H9 (cell line): ENCODE results near the gene RDH13. TPM values are rescaled to one million over a fixed set of nuclear protein-coding genes. Genes with fewer than 3 reads are reported as not detected.

Source experiments
- DNase-seq: peaks from one replicate; pipeline ENCODE4 v3.0.0-alpha.2; 2017
- H2AFZ ChIP-seq: one replicate; pipeline ENCODE4 v1.6.1; 2013; ENCODE audit warnings: mild to moderate bottlenecking, low read length, control low read depth, moderate library complexity
- H2AK5ac ChIP-seq: 2 replicates; pipeline ENCODE4 v1.6.1; 2013; ENCODE audit warnings: low read length, control low read depth, mixed read lengths; ENCODE audit not compliant: insufficient read length
- H2BK120ac ChIP-seq: one replicate; pipeline ENCODE4 v1.6.1; 2013; ENCODE audit warnings: low read depth, mild to moderate bottlenecking, low read length, control low read depth, inconsistent platforms; ENCODE audit not compliant: poor library complexity, severe bottlenecking
- H2BK12ac ChIP-seq: 2 replicates; pipeline ENCODE4 v1.6.1; 2013; ENCODE audit warnings: low read length, control low read depth, mixed read lengths, low read depth; ENCODE audit not compliant: insufficient read length
- H2BK15ac ChIP-seq: 2 replicates; pipeline ENCODE4 v1.6.1; 2013; ENCODE audit warnings: low read depth, low read length, control low read depth
- H2BK20ac ChIP-seq: one replicate; pipeline ENCODE4 v1.6.1; 2013; ENCODE audit warnings: low read depth, mild to moderate bottlenecking, low read length, control low read depth, inconsistent platforms; ENCODE audit not compliant: poor library complexity, severe bottlenecking
- H2BK5ac ChIP-seq: 2 replicates; pipeline ENCODE4 v1.6.1; 2013; ENCODE audit warnings: low read length, control low read depth, mixed read lengths; ENCODE audit not compliant: insufficient read length
- H3K14ac ChIP-seq: 2 replicates; pipeline ENCODE4 v1.6.1; 2013; ENCODE audit warnings: low read length, control low read depth; ENCODE audit not compliant: insufficient read depth
- H3K18ac ChIP-seq: 2 replicates; pipeline ENCODE4 v1.6.1; 2013; ENCODE audit warnings: low read depth, mild to moderate bottlenecking, mixed read lengths, low read length, control low read depth; ENCODE audit not compliant: insufficient read length
- H3K23ac ChIP-seq: 2 replicates; pipeline ENCODE4 v1.6.1; 2013; ENCODE audit warnings: low read length, control low read depth, mixed read lengths, low read depth; ENCODE audit not compliant: insufficient read length
- H3K23me2 ChIP-seq: 2 replicates; pipeline ENCODE4 v1.6.1; 2013; ENCODE audit warnings: low read depth, mild to moderate bottlenecking, mixed read lengths, low read length, control low read depth; ENCODE audit not compliant: insufficient read length, poor library complexity, severe bottlenecking
- H3K27ac ChIP-seq: 2 replicates; pipeline ENCODE4 v1.5.1; 2013; ENCODE audit warnings: low read length, control low read depth, mixed read lengths, low read depth; ENCODE audit not compliant: insufficient read length
- H3K27me3 ChIP-seq: 2 replicates; pipeline ENCODE4 v1.6.1; 2013; ENCODE audit warnings: low read length, control low read depth, inconsistent platforms; ENCODE audit not compliant: insufficient read depth
- H3K4ac ChIP-seq: 2 replicates; pipeline ENCODE4 v1.6.1; 2013; ENCODE audit warnings: low read depth, mild to moderate bottlenecking, control low read depth, inconsistent platforms, low read length, moderate library complexity
- H3K4me1 ChIP-seq: 2 replicates; pipeline ENCODE4 v1.6.1; 2013; ENCODE audit warnings: low read length, control low read depth, inconsistent platforms; ENCODE audit not compliant: insufficient read depth
- H3K4me2 ChIP-seq: 2 replicates; pipeline ENCODE4 v1.6.1; 2013; ENCODE audit warnings: low read length, control low read depth, mixed read lengths; ENCODE audit not compliant: insufficient read length, insufficient read depth
- H3K56ac ChIP-seq: 2 replicates; pipeline ENCODE4 v1.6.1; 2013; ENCODE audit warnings: low read depth, mild to moderate bottlenecking, mixed read lengths, low read length, control low read depth; ENCODE audit not compliant: insufficient read length
- H3K79me1 ChIP-seq: 2 replicates; pipeline ENCODE4 v1.6.1; 2013; ENCODE audit warnings: low read depth, mild to moderate bottlenecking, moderate library complexity, low read length, control low read depth, inconsistent platforms; ENCODE audit not compliant: insufficient read depth, poor library complexity, severe bottlenecking
- H3K79me2 ChIP-seq: 2 replicates; pipeline ENCODE4 v1.6.1; 2013; ENCODE audit warnings: low read length, control low read depth, inconsistent platforms; ENCODE audit not compliant: insufficient read depth
- H3K9ac ChIP-seq: 2 replicates; pipeline ENCODE4 v1.6.1; 2013; ENCODE audit warnings: low read length, control low read depth, mixed read lengths; ENCODE audit not compliant: insufficient read length; ENCODE audit errors: extremely low read depth
- H3K9me3 ChIP-seq: one replicate; pipeline ENCODE4 v1.6.1; 2013; ENCODE audit warnings: low read depth, low read length, inconsistent platforms; ENCODE audit not compliant: control insufficient read depth
- H3T11ph ChIP-seq: one replicate; pipeline ENCODE4 v1.6.1; 2013; ENCODE audit warnings: mild to moderate bottlenecking, low read length, control low read depth, inconsistent platforms
- H4K20me1 ChIP-seq: one replicate; pipeline ENCODE4 v1.6.1; 2013; ENCODE audit not compliant: control insufficient read depth, insufficient read length, insufficient read depth
- H4K5ac ChIP-seq: 2 replicates; pipeline ENCODE4 v1.6.1; 2013; ENCODE audit warnings: low read depth, mild to moderate bottlenecking, mixed read lengths, low read length, control low read depth; ENCODE audit not compliant: insufficient read length
- H4K8ac ChIP-seq: replicated peaks from 2 replicates; pipeline ENCODE4 v1.6.1; 2013; ENCODE audit warnings: low read length, control low read depth, mixed read lengths, low read depth; ENCODE audit not compliant: insufficient read length
- H4K91ac ChIP-seq: 2 replicates; pipeline ENCODE4 v1.6.1; 2013; ENCODE audit warnings: low read depth, mild to moderate bottlenecking, moderate library complexity, mixed read lengths, low read length, control low read depth; ENCODE audit not compliant: insufficient read length
- H3K27ac Mint-ChIP-seq, 3 experiments: 2 replicates in 2 of 3; 3 replicates in 1 of 3; pipeline ENCODE4 v1.8.0; 2020 to 2021; ENCODE audit warnings: mixed read lengths in 3 of 3, mild to moderate bottlenecking in 1 of 3, moderate library complexity in 1 of 3
- H3K27me3 Mint-ChIP-seq: 2 replicates; pipeline ENCODE4 v1.8.0; 2021; ENCODE audit warnings: low read depth, mild to moderate bottlenecking, moderate library complexity, mixed read lengths
- H3K36me3 Mint-ChIP-seq, 3 experiments: 2 replicates in 2 of 3; 3 replicates in 1 of 3; pipeline ENCODE4 v1.8.0; 2020 to 2021; ENCODE audit warnings: low read depth in 3 of 3, mixed read lengths in 3 of 3; ENCODE audit not compliant: insufficient read depth in 1 of 3
- H3K4me1 Mint-ChIP-seq, 2 experiments: 2 replicates each; pipeline ENCODE4 v1.8.0; 2020; ENCODE audit warnings: mixed read lengths in 2 of 2
- H3K4me3 Mint-ChIP-seq, 2 experiments: 2 replicates in 1 of 2; 3 replicates in 1 of 2; pipeline ENCODE4 v1.8.0; 2020 to 2021; ENCODE audit warnings: mild to moderate bottlenecking in 2 of 2, mixed read lengths in 2 of 2, moderate library complexity in 1 of 2
- H3K9me3 Mint-ChIP-seq, 2 experiments: 2 replicates in 1 of 2; 3 replicates in 1 of 2; pipeline ENCODE4 v1.8.0; 2020; ENCODE audit warnings: mild to moderate bottlenecking in 2 of 2, mixed read lengths in 2 of 2, moderate library complexity in 1 of 2
- CTCF ChIP-seq: fragments of 200-600 bp; sonication (generic); conservative IDR thresholded peaks from 3 replicates; pipeline ENCODE4 v1.8.0; 2021; ENCODE audit warnings: antibody characterized with exemption, mild to moderate bottlenecking
- WGBS: extraction: QIAGEN DNeasy Blood & Tissue Kit; methylation state at CpG from one replicate; pipeline ENCODE4 v1.1.7; 2013; ENCODE audit warnings: missing lambda C conversion rate, low lambda C conversion rate, mixed read lengths; ENCODE audit not compliant: insufficient read length; ENCODE audit errors: extremely low coverage; 5-methylcytosine and 5-hydroxymethylcytosine counted together
- total RNA-seq: library from RNA; stranded (reverse); gene quantifications from 2 replicates; pipeline ENCODE4 v1.2.1, GENCODE V29; 2021

Gene RDH13
- total RNA-seq, 1 experiment from 2014 or later = 21.5 TPM

- H3K79me1 ChIP-seq = peaks cover 3% of the 10 kb centered on the region
- H2BK120ac ChIP-seq = no peak overlapping the region
- no CpG with 5 or more reads among the region's 23 CpGs for WGBS
- H3K56ac ChIP-seq = no peak overlapping the region
- H2BK5ac ChIP-seq = no peak overlapping the region
- no peak overlapping the region for H2AFZ ChIP-seq
- H3K9me3 ChIP-seq = no peaks in the 10 kb centered on the region
- no peak for TF ChIP-seq CTCF
- Mint-ChIP-seq H3K36me3 (peaks cover 10 to 21% (median 11%) of the 10 kb centered on the region in 3 experiments; a peak in 6 of 7 replicates), H3K27me3 (no peaks in the 10 kb centered on the region; the same call in 1 of the 2 replicates), H3K4me1 (peaks cover 3 to 23% of the 10 kb centered on the region in 2 experiments), H3K4me3 (no peak overlapping the region; a peak in 1 of 5 replicates), H3K27ac (peak overlapping the region in 1 of 3 experiments; percentile 48; a peak in 1 of 7 replicates), H3K9me3 (no peaks in the 10 kb centered on the region; a peak in 1 of 5 replicates)
- H4K20me1 ChIP-seq = peaks cover 2% of the 10 kb centered on the region
- no peaks in the 10 kb centered on the region for H3K27me3 ChIP-seq
- H2BK20ac ChIP-seq = no peak overlapping the region
- no peaks in the 10 kb centered on the region for H3K4me1 ChIP-seq
- no peak overlapping the region for H3K23ac ChIP-seq
- no peaks in the 10 kb centered on the region for H3K79me2 ChIP-seq
- H4K8ac ChIP-seq = no peak overlapping the region
- no peak overlapping the region for H2AK5ac ChIP-seq
- H4K91ac ChIP-seq = no peak overlapping the region
- no peak overlapping the region for H3K14ac ChIP-seq
- no peak overlapping the region for H3K27ac ChIP-seq
- H3K23me2 ChIP-seq = peaks cover 3% of the 10 kb centered on the region
- no peak overlapping the region for H3K9ac ChIP-seq
- H3K4me2 ChIP-seq = no peak overlapping the region
- no peak overlapping the region for H4K5ac ChIP-seq
- H3T11ph ChIP-seq = no peak overlapping the region
- no peak overlapping the region for H2BK12ac ChIP-seq
- H2BK15ac ChIP-seq = no peak overlapping the region
- H3K4ac ChIP-seq = no peak overlapping the region
- no peak overlapping the region for H3K18ac ChIP-seq
- DNase-seq = peak; percentile 61
These were observed 32.5 kb upstream of the RDH13 start for GRCh38 chr19:55095260-55096060.
